ENCODE results near the gene SPATA32.
A peak's percentile ranks its signal among the peaks of the same experiment; 100 is the strongest.
"Not testable (repeated sequence)": the region's sequence is repeated elsewhere in the genome, so short reads cannot be mapped to it uniquely, and the experiment has no call there.

SPATA32 gene

DNA sequence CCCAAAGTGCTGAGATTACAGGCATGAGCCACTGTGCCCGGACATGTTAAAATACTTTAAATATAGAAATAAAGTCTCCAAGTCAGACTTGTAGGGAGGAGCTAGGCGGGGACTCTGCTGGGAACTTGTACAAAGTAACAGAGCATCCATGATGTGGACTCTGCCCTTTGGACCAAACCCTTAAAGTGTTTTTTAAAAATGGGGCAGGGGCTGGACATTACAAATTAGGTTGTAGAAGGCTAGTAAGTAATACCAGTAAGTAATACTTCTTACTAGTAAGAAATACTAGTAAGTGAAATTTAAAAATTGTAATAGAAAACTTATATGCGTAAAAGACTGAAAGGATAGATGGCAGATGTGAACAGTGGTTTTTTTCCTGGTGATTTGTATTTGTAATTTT, 9.7 kb upstream of the SPATA32 start:
- no peak for DNase-seq (ENCODE audit: low read depth, low spot score)

DNA sequence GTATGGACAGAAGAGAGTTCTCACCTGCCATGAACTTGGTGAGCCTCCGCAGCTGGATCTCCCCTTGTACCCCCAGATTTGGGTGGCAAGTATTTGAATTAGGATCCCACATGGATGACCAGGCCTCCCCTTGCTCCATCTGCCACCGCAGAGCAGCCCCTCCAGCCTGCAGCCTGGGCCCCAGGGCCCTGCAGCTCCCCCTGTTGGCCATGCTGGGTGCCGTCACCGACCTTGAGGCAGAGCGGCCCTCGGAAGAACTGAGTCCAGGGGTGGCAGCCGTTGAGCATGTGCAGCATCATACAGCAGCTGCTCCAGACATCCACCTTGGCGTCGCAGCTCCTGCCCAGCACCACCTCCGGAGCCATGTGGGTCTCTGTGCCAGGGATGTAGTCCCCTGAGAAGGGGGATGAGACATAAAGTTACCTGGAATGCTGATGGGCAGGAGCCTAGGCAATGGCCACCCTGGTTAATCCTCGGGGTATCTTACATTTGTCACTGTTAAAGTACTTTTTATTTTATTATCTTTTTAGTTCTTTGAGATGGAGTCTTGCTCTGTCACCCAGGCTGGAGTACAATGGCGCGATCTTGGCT, 9.0 kb upstream of the SPATA32 start:
- DNase-seq (ENCODE audit: low read depth, low spot score), result no peak

DNA sequence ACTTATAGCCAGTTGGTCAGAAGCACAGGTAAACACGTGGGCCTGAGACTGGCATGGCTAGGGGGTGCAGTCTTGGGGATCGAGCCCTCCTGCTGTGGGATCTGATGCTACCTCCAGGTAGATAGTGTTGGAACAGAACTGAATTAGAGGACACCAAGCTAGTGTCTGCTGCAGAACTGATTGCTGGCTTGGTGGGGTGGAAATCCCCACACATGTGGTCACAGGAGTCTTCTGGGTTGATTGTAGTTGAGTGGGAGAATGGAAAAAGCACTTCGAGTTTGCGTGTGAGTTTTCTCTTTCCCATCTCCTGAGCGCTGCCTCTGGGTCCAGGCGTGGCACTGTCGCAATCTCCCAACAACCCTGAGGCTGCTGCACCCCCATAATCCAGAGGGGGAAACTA, 8.0 kb upstream of the SPATA32 start:
- no peak for DNase-seq (ENCODE audit: low read depth, low spot score)

DNA sequence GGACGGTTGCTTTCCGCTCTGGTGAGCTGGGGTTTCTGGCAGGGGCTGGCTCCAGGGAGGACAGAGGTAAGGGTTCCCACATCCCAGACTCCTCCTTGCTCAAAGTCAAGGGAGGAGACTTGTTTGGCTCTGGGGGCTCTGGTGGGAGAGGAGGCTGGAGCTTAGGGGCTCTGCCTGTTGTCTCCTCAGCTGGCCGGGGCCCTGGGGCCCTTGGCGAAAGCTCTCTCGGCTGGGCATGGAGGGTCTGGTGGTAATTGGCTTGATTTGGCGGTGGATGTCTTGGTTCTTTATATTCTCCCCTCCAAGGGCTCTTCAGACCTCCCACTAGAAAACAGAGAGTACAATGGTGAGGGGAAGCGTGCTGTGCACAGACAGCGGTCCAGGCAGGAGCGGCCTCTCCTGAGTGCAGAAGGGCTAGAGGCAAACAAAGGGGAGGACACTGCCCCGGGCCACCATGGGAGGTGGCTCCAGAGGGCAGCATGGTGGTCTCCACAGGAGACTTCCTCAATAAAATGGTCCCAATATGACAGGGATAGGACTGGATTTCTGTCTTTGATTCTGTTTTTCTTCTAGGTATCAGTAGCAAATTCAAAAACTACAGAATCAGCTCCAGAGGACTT, 5.7 kb upstream of the SPATA32 start:
- no peak for DNase-seq (ENCODE audit: low read depth, low spot score)

DNA sequence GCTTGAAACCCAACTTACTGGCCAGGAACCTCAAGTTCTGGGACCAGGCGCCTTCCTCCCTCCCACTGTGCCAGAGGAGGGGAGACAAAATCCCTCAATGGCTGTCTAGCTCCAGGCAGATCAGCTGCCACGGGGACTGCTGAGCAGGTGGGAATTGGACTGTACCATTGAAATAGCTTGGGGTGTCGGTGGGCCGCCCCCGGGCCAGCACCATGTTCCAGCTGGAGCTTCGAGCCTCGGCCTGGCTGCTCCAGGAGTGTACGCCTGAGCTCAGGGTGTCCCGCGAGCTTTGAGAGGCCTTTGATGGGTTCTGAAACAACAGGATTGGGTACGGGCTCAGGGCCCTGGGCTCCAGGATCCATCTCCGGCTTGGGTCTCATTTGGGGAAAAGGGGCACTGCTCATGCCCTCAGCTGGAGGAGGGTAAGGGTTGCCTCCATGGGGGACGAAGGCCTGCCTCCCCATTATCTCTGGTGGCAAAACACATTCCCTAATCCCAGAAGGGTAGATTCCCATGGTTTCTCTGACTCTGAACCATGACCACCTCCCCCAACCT, 4.6 kb upstream of the SPATA32 start:
- no peak for DNase-seq (ENCODE audit: low read depth, low spot score)

DNA sequence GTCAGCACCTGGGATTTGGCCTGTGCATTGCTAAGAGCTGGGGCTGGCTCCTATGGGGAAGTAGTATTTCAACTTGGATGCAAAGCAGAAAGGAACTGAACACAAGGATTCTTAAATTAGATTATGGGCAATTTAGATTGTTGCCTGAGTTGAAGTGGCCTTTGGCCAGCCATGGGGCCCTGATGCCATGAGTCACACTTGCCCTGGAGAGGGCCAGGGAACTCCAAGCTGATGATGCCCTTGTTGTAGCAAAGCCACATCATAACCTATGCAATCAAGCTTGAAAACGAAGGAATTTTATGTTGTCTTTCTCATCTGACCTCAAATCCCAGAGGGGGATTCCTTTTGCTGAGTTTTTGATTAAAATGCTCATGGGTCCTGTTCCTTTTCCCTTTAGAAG, 3.9 kb upstream of the SPATA32 start:
- DNase-seq (ENCODE audit: low read depth, low spot score), result no peak

DNA sequence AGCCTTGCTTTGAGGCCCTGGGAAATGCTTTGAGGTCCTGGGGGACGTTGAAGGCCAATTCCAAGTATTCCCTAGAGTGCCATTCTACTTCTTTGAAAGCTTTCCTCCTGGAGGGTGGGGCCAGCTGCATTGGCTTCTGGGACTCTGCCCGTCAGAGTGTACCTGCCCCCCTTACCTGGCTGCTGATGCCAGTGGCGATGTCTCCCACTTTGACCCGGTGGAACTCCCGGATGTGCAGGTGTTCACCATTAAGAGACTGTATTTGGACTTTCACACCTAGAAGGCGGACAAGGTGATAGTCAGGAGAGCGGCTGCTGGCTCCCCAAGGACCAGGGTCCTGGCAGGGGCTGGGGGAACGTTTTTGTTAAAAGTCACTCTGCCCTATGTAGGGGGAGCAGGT, 3.1 kb upstream of the SPATA32 start:
- DNase-seq (ENCODE audit: low read depth, low spot score), result no peak

DNA sequence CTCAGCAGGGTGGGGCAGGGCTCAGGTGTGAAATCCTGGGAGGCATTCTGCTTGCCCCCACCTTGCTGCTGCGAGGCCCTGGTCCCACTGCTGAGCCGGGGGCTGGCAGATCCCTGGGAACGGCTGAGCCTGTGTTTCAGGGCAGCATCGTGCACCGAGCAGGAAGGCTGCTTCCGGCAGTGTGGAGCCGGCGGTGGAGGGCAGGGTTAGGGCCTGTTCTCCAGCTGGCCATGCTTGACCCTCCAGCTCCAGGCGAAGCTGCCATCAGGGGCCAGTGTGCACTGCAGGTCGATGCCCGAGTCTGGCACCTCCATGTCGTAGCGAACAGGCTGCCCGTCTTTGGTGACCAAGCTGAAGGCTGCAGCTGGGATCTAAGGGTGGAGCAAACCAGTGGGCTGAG, 2.5 kb upstream of the SPATA32 start:
- DNase-seq (ENCODE audit: low read depth, low spot score), result no peak

DNA sequence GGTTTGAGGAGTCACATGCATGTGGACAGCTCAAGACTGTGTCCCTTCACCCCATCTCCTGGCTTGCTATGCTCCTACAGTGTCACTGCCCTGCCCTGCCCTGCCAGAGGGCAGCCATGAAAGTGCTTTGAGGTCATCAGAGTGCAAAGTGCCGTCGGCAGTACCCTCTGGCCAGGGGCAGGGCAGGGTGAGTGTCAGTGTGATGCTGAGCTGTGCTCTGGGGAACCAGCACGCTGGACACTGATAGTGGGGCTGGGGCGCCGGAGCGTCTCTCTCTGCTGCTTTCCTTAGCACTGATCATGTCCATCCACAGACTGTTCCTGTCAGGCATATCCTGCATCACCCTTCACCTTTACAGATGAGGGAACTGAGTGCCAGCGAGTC, 1.6 kb upstream of the SPATA32 start:
- DNase-seq (ENCODE audit: low read depth, low spot score), result no peak

DNA sequence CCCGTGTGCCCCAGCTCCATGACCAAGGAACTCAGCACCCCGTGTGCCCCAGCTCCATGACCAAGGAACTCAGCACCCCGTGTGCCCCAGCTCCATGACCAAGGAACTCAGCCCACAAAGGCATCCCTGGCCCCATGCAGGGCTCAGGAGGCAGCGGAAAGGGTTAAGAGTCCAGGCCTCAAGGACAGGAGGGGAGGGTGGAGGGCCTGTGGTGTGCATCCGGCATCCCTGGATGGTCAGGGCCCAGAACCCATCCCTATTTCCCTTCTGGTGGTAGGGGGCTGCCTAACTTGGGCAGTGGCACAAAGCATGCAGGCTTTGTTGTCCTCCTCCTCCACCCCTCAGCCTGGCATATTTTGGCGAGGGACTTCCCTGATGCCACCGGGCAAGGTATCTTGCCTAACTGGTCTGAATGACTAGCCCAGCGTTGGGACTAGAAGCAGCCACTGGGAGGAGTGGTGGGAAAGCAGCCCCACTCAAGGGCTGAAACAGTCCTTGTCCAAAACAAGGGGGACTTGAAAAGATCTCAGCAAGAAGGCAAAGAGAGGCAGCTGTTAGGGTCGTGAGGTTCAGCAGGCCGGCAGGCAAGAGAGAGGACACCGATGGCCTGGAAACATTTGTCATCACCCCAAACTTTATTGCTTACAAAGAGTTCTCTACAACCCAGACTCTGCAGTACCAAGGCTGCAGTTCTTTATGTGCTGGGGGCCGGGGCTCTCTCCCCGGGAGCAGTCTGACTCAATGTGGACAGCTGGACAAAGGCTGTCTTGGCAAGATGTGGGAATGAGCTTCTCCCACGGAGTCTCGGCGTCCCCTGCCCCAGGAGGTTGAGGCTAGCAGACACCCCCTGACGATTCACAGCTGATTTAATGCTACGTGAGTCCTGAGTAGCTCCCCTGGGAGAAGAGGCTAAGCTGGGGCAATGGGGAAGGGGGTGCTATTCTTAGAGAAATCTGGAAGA, 902 bp upstream of the SPATA32 start:
- DNase-seq (ENCODE audit: low read depth, low spot score), result no peak

DNA sequence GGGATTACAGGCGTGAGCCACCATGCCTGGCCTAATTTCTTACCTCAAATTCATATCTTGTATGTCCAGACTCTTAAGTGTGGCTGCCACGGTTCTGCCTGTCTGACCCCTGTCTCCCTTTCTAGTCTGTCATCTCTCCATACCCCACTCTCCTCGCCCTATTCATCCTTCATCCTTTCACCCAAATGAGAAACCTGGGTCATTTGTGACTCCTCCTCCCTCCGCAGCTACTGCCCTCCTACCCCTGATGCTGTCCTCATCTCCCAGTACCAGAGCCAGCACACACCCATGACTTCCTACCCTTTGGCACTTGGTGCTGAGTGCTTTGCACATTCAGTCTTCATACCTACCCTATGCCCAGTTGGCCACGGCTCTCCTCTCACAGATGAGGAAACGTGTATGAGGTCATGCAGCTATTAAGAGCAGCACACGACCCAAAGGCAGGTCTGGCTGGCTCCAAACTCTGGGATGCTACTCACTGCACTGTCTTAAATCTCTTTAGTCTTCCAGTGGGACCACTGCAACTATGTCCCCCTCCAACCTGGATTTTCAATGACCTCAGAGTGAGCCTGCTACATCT, 1.6 kb downstream of the SPATA32 start:
- DNase-seq (ENCODE audit: low read depth, low spot score), result no peak

DNA sequence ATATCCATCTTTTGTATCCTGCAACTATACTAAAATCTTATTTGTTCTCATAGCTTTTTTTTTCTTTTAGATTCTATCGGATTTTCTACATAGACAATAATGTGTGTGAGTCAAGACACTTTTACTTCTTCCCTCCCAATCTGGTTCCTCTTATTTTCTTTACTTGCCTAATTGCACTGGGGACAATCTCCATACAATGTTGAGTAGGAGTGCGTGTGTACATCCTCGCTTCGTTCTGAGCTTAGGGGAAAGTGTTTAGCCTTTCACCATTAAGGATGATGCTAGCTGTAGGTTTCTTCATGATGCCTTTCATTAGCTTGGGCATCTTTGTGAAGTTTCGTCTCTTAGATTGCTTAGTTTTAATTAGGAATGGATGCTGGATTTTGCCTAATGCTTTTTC, 2.9 kb downstream of the SPATA32 start:
- DNase-seq (ENCODE audit: low read depth, low spot score), result no peak

DNA sequence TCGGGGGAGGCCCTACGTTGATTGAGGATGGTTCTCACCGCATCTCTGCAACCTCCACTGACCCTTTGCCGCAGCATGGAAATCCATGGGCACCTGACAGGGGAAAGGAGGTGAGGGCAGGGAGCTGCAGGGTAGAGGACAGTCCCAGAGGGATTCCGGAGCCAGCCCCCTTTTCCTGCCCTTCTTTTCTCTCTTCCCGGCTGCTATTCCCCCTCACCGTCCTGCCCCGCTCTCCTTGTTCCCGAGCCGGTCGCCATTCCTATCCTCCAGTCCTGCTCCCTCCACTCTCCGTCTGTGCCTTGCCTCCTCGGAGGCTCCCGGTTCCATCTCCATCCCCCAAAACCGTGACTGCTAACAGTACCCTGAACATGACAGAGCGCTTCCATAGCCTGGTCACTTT, 4.8 kb downstream of the SPATA32 start:
- DNase-seq (ENCODE audit: low read depth, low spot score), result no peak

DNA sequence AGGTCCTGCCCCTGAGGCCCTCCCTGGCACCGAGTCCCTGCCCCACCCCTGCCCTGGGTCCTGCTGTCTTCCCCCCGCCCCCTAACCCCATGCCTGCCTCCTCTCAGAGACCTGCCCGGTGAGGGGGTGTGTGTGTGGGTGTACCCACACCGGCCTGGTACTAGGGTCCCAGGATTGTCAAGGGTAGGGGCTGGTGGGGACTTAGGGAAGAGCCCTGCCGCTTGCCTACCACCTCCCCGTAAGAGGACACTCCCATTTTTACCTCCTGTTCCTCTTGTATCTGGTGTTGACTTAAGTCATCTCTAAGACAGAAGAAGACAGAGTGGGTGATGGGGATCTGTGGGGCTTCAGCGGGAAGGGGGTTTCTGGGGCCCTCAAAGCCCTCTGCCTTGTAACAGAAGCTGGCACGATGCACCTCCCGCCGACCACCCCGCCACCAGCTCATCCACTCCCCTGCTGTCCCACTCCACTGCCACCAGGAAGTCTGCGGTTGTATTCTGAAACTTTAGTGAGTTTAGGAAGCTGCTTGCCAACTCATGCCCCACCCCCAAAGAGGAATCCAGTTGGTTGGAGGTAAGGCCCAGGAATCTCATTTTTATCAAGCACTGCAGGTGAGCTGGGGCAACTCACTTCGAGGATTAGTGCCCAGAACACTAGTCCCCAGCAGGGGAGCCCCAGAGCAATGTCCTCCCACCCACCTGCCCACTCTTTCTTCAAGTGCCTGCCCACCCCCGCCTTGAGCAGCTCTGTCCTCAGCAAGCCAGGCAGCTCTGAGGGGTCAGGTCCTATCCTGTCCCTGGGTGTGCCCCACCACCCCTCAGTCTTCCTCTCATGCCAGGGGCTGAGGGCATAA, 5.6 kb downstream of the SPATA32 start:
- DNase-seq (ENCODE audit: low read depth, low spot score), result no peak

DNA sequence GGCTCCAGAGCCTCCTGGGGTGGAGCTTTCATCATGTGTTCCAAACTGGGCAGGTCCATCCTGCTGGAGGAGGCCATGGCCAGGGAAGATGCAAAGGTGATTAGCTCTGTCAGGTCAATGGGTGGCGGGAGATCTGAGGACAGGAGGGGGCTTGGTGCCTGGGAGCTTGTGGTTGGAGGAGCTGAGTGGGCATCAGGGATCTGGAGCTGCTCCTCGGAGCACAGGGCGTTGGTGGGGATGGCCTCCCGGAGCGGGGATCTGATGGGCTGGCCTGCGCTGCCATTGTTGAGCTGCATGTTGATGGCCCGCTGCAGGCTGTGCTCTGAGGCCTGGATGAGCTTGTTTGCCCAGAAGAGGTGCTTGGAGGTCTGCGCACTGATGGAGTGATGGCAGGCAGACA, 6.5 kb downstream of the SPATA32 start:
- no peak for DNase-seq (ENCODE audit: low read depth, low spot score)

DNA sequence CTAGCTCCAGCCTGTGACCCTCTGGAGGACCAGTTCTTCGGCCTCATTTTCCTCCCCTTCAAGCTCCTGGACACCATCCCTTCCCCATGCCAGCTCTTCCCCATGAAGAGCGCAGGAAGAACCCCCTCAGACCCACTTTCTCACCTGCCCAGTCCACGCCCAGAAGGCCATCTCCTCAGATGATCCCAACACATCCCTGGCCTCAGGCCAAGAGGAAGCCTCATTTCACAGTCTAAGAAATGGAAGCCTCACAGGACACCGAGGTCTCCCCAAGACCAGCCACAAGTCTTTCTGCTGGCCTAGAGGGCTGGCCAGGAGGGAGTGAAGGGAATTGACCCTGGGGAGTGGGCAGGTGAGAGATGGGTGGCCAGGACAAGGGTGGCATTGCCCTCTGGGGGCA, 8.0 kb downstream of the SPATA32 start:
- no peak for DNase-seq (ENCODE audit: low read depth, low spot score)

DNA sequence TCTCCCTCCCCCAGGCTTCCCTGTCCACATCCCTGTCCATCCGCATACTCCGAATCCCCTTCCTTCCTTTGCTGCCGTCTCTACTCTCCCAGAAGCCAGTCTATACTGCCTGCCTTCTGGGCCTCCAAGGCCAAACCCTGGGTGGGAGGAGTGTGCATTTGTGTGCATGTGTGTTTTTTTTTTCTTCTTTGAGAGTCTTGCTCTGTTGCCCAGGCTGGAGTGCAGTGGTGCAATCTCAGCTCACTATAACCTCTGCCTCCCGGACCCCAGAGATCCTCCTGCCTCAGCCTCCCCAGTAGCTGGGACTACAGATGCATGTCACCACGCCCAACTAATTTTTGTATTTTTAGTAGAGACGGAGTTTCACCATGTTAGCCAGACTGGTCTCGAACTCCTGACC, 8.7 kb downstream of the SPATA32 start:
- not testable (repeated sequence) for DNase-seq (ENCODE audit: low read depth, low spot score)

DNA sequence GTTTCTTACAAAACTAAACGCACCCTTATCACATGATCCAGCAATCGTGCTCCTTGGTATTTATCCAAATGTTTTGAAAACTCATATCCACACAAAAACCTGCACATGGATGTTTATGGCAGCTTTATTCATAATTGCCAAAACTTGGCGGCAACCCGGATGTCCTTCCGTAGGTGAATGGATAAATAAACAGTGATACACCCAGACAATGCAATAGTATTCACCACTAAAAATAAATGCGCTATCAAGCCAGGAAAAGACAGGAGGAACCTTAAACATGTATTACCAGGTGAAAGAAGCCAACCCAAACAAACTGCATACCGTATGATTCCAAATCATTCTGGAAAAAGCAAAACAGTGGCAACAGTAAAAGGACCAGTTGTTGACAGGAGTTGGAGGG, 10.0 kb downstream of the SPATA32 start:
- DNase-seq (ENCODE audit: low read depth, low spot score), result no peak

DNA sequence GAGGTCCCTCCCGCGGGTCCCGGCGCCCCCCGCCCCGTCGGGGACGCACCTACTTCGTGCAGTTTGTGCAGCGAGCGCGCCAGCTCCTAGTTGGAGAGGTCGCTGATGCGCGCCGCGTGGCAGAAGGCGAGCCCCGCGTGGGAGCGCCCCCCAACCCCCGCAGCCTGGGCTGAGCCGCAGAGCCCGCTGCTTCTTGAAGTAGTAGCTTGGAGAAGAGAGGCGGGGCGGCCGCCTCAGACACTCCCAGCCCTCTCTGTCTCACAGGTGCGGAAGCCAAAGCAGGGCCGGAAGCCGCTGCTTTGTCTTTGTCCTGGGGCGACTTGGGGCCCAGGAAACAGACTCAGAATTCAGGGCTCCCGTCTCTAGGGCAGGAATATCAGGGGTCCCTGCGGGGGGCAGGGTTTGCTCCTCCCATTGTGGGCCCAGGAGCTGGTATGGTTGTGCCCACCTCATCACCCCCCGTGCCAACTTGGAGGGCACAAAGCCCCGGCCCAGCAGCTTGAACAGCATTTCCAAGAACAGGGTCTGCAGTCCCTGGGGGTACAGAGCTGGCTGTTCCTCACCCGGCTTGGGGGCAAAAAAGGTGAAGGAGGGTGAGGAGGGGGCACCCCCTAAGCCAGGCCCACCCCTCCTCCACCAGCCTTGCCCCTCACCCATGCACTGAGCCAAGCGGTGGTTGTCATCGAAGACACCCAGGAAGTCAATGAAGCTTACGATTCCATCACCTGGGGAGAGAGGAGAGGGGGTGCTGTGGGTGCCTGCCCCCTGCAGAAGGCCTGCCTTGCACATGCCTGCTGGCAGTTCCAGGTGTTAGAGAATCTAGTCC, 13.5 kb downstream of the SPATA32 start:
- no peak for DNase-seq (ENCODE audit: low read depth, low spot score)

DNA sequence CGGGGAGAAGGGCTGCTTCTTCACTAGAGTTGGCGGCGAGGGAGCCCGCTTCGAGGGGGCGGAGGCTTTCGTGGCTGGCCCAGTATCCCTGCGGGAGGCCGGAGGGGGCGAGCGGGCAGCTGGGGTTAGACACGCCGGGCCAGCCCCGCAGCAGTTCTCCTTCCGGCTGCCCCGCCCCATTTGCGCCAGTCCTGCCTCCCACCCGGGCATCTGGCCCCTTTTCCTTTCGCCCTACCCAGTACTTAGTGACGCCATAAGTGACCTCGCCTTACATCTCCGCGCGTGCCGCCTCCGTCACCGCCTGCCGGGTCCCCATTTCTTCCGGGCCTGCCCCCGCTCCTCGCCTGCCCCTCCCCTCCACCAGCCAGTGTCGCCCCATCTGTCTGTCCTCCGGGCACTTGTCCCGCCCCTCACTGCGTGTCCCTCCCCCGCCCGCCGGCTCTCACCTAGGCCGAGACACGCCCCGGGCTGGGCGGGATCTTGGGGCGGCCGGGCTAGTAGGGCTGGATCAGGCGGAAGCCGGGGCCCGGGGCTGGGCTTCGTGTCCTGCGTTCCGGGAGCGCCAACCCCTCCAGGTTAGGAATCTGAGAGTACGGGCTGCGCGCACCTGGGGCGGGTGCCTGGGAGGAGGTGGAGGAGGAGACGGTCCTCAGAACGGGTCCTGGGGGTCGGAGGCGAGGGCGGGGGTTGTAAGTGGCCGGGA, 14.3 kb downstream of the SPATA32 start:
- peak; percentile 31 for DNase-seq (ENCODE audit: low read depth, low spot score)

All from smooth muscle cell of the brain vasculature (primary cell).